Mucosa of descending colon (tissue), 3 donors: Measurements from ENCODE around the gene MTMR3. TPM values are rescaled to one million over a fixed set of nuclear protein-coding genes. Genes with fewer than 3 reads are reported as not detected.

Experiments
- ATAC-seq: fragments of 200-7000 bp; cut with Tn5 transposase; one replicate; pipeline ENCODE4 v1.9.1; 2020; ENCODE audit warnings: mild to moderate bottlenecking, moderate library complexity
- DNase-seq, 3 donors: peaks; one replicate each; pipeline ENCODE4 v3.0.0-alpha.2; 2020
- H3K36me3 ChIP-seq: fragments of 200-600 bp; one replicate; pipeline ENCODE4 v1.8.0; 2021; ENCODE audit warnings: low read depth, mild to moderate bottlenecking
- H3K4me1 ChIP-seq: fragments of 200-600 bp; one replicate; pipeline ENCODE4 v1.8.0; 2021; ENCODE audit warnings: low read depth, mild to moderate bottlenecking
- H3K4me3 ChIP-seq: fragments of 200-600 bp; one replicate; pipeline ENCODE4 v1.8.0; 2021; ENCODE audit warnings: mild to moderate bottlenecking
- H3K9me3 ChIP-seq: fragments of 200-600 bp; one replicate; pipeline ENCODE4 v1.8.0; 2021; ENCODE audit warnings: mild to moderate bottlenecking
- intact Hi-C, 2 donors: fragments of 100-400 bp; cut with DNase I in 1 of 2; cut with micrococcal nuclease in 1 of 2; formaldehyde crosslinking; loops; one replicate each; pipeline versions ENCODE4 v1.11.0 to v1.11.1; 2022; cut with DNase I, micrococcal nuclease
- total RNA-seq, 3 donors: library from RNA; stranded (reverse); fragmentation: NEBNext Ultra II Directional in 2 of 3; extraction: Animal tissue kit (Norgen Biotek cat#: 25700) in 2 of 3; gene quantifications; one replicate each; pipeline versions ENCODE4 v1.2.1 to v1.2.4, GENCODE V29; 2021 to 2023
- TF ChIP-seq, protein P1 (sequence below): fragments of 200-600 bp; IDR thresholded peaks from one replicate; pipeline ENCODE4 v1.8.0; 2022; ENCODE audit warnings: antibody characterized with exemption, mild to moderate bottlenecking
- donor health status: DM: no; HTN: no; CAD: no; lungs with moderate emphysema.
- donor health status: DM: no; HTN: no; CAD: no.
- donor health status: DM: no; HTN: yes; CAD: no.

MTMR3 gene
- total RNA-seq, 3 donors from 2014 or later = 47.7 to 59.8 (median 54.4) TPM

GRCh38 chr22:30036656-30037055 lies 153.7 kb downstream of the MTMR3 start:
- Histone ChIP-seq H3K9me3 (no peaks in the 10 kb centered on the region), H3K4me3 (no peak overlapping the region), H3K4me1 (no peaks in the 10 kb centered on the region), H3K36me3 (peaks cover 2% of the 10 kb centered on the region)
- DNase-seq (no peak), ATAC-seq (peak; percentile 87)
- TF ChIP-seq, protein P1, sequence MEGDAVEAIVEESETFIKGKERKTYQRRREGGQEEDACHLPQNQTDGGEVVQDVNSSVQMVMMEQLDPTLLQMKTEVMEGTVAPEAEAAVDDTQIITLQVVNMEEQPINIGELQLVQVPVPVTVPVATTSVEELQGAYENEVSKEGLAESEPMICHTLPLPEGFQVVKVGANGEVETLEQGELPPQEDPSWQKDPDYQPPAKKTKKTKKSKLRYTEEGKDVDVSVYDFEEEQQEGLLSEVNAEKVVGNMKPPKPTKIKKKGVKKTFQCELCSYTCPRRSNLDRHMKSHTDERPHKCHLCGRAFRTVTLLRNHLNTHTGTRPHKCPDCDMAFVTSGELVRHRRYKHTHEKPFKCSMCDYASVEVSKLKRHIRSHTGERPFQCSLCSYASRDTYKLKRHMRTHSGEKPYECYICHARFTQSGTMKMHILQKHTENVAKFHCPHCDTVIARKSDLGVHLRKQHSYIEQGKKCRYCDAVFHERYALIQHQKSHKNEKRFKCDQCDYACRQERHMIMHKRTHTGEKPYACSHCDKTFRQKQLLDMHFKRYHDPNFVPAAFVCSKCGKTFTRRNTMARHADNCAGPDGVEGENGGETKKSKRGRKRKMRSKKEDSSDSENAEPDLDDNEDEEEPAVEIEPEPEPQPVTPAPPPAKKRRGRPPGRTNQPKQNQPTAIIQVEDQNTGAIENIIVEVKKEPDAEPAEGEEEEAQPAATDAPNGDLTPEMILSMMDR = no peak
- intact Hi-C loops = no loop called here

GRCh38 chr22:30038219-30038618 lies 155.2 kb downstream of the MTMR3 start:
- no peak overlapping the region for H3K4me3 ChIP-seq
- peak in 1 of 3 donors; percentile 39 for DNase-seq
- TF ChIP-seq, protein P1 = no peak
- H3K9me3 ChIP-seq = no peaks in the 10 kb centered on the region
- peaks cover 2% of the 10 kb centered on the region for H3K36me3 ChIP-seq
- peaks cover 1% of the 10 kb centered on the region for H3K4me1 ChIP-seq
- intact Hi-C loops = no loop called here
- ATAC-seq = peak; percentile 15

DNA sequence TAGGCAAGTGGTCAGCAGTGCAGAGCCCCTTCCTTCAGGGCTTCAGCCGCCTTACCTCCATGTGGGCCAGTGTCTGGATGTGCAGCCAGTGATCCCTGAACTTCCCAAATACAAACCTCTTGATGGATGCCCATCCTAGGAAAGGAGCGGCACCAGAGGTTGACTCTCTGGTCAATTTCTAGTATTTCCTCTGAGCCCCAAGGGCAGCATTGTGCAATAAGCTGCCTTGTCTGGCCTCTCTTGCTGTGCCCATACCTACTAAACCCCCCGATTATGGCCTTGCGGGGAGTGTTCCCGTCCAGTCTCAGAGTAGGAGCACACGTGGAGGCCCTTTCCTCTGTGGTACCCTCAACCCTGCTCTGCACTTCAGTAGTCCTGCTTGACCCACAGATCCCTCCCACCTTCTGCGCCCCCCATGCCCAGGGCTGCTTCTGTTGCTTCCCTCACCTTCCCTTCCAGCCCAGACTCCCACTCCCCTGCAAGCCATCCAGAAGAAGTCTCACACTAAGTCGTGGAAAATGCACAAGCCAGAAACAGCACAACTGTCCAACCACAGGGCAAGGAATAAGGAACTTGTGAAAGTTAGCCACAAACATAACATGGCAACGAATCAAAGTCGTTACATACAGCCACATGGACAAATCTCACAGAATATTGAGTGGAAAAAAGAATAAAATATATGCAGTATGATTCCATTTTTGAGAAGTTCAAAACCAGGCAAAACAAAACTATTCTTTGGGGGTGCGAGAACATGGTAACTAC lies 157.7 kb downstream of the MTMR3 start:
- Histone ChIP-seq H3K36me3 (peaks cover 2% of the 10 kb centered on the region), H3K4me3 (no peak overlapping the region)
- ATAC-seq = no peak

GRCh38 chr22:30041475-30041874 lies 158.5 kb downstream of the MTMR3 start:
- no peak for ATAC-seq
- TF ChIP-seq, protein P1 = no peak

More for the DNA sequence above, 157.7 kb downstream of the MTMR3 start:
- TF ChIP-seq, protein P1 = no peak
- H3K4me1 ChIP-seq = peaks cover 15% of the 10 kb centered on the region
- intact Hi-C loops = no loop called here
- no peaks in the 10 kb centered on the region for H3K9me3 ChIP-seq
- no peak for DNase-seq

DNA sequence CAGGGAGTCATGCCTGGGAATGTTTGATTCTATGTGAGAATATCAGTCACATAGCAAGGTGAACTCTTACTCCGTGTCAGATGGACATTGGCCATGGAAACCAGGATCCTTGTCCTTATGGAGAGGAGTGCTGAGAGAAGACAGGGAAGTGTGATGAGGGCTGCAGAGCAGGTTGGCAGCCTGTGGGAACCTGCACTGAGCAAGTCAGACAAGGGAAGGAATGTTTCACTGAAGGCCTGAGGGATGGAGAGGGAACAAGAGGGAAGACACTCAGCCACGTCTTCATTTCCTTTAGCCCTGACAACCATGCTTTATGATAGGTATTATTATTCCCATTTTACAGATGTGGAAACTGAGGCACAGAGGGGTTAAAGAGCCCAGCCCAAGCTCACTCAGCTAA lies 158.9 kb downstream of the MTMR3 start:
- DNase-seq (no peak), ATAC-seq (no peak)
- intact Hi-C loops = no loop called here
- Histone ChIP-seq H3K36me3 (peaks cover 2% of the 10 kb centered on the region), H3K4me3 (no peak overlapping the region), H3K9me3 (no peaks in the 10 kb centered on the region), H3K4me1 (peaks cover 15% of the 10 kb centered on the region)
- TF ChIP-seq, protein P1 = no peak

More at GRCh38 chr22:30041475-30041874, 158.5 kb downstream of the MTMR3 start:
- peaks cover 15% of the 10 kb centered on the region for H3K4me1 ChIP-seq
- intact Hi-C loops = no loop called here
- no peak overlapping the region for H3K4me3 ChIP-seq
- H3K36me3 ChIP-seq = peaks cover 2% of the 10 kb centered on the region
- H3K9me3 ChIP-seq = no peaks in the 10 kb centered on the region
- no peak for DNase-seq
